IMR-90 (cell line): ENCODE data around the gene FUT8. TPM values are rescaled to one million over a fixed set of nuclear protein-coding genes. Genes with fewer than 3 reads are reported as not detected.

ENCODE experiments used
- ATAC-seq: fragments of 200-7000 bp; cut with Tn5 transposase; 2 replicates; pipeline ENCODE4 v1.9.1; 2020; ENCODE audit warnings: low read depth, mild to moderate bottlenecking, moderate library complexity
- BruUV-seq: library from RNA; stranded (reverse); fragments of 400-500 nt; replicated peaks from 2 replicates; lab custom pipeline; 2021; lab: Mats Ljungman, UMichigan
- CTCF ChIA-PET: fragments of 300-600 bp; formaldehyde crosslinking; extraction: SDS; loops from one replicate; lab custom pipeline; 2021; ENCODE audit warnings: antibody characterized with exemption; lab: Yijun Ruan, JAX
- POLR2A ChIA-PET: fragments of 300-600 bp; sonication (Branson Sonifier 250); formaldehyde crosslinking; loops from one replicate; lab custom pipeline; 2022; ENCODE audit warnings: antibody characterized with exemption; ENCODE audit not compliant: unreplicated experiment; lab: Charles Lee
- DNase-seq: peaks from one replicate; pipeline ENCODE4 v3.0.0; 2013
- H2AFZ ChIP-seq: replicated peaks from 2 replicates; pipeline ENCODE3; 2013; ENCODE audit warnings: low read length, mild to moderate bottlenecking; ENCODE audit not compliant: poor library complexity
- H2AK5ac ChIP-seq: 2 replicates; pipeline ENCODE4 v1.6.1; 2013; ENCODE audit warnings: low read depth, low read length, inconsistent platforms
- H2AK9ac ChIP-seq: replicated peaks from 2 replicates; pipeline ENCODE3; 2013; ENCODE audit warnings: mild to moderate bottlenecking, low read depth, low read length, moderate library complexity; ENCODE audit not compliant: poor library complexity
- H2BK120ac ChIP-seq: 2 replicates; pipeline ENCODE4 v1.6.1; 2013; ENCODE audit warnings: low read depth, low read length, inconsistent platforms
- H2BK15ac ChIP-seq: 3 replicates; pipeline ENCODE4 v1.6.1; 2013; ENCODE audit warnings: low read depth, low read length, inconsistent platforms
- H2BK20ac ChIP-seq: 2 replicates; pipeline ENCODE4 v1.6.1; 2013; ENCODE audit warnings: low read depth, mild to moderate bottlenecking, inconsistent platforms, low read length, moderate library complexity
- H2BK5ac ChIP-seq: 2 replicates; pipeline ENCODE4 v1.6.1; 2013; ENCODE audit warnings: mild to moderate bottlenecking, low read depth, low read length, inconsistent platforms; ENCODE audit not compliant: poor library complexity, severe bottlenecking
- H3K14ac ChIP-seq: replicated peaks from 2 replicates; pipeline ENCODE4 v1.6.1; 2013; ENCODE audit warnings: low read depth, low read length, inconsistent platforms
- H3K18ac ChIP-seq: 2 replicates; pipeline ENCODE4 v1.6.1; 2013; ENCODE audit warnings: low read depth, low read length, control low read depth
- H3K23ac ChIP-seq: 2 replicates; pipeline ENCODE4 v1.6.1; 2013; ENCODE audit warnings: low read depth, low read length, inconsistent platforms
- H3K27ac ChIP-seq: 2 replicates; pipeline ENCODE4 v1.5.1; 2013; ENCODE audit warnings: mild to moderate bottlenecking, control low read depth, low read length; ENCODE audit not compliant: insufficient read depth
- H3K27me3 ChIP-seq: 2 replicates; pipeline ENCODE4 v1.6.1; 2013; ENCODE audit warnings: low read length; ENCODE audit not compliant: control insufficient read depth, insufficient read depth
- H3K36me3 ChIP-seq: 2 replicates; pipeline ENCODE4 v1.6.1; 2013; ENCODE audit warnings: low read length, mixed read lengths; ENCODE audit not compliant: control insufficient read depth, insufficient read depth
- H3K4ac ChIP-seq: 2 replicates; pipeline ENCODE4 v1.6.1; 2013; ENCODE audit warnings: low read depth, low read length, inconsistent platforms
- H3K4me1 ChIP-seq: 2 replicates; pipeline ENCODE4 v1.6.1; 2013; ENCODE audit warnings: low read length, mixed read lengths; ENCODE audit not compliant: control insufficient read depth, insufficient read depth
- H3K4me2 ChIP-seq: 2 replicates; pipeline ENCODE4 v1.6.1; 2013; ENCODE audit warnings: low read depth, mild to moderate bottlenecking, control low read depth, low read length, moderate library complexity
- H3K4me3 ChIP-seq: 2 replicates; pipeline ENCODE4 v1.5.1; 2013; ENCODE audit warnings: low read depth, mild to moderate bottlenecking, control low read depth, low read length, moderate library complexity; ENCODE audit not compliant: insufficient read depth
- H3K56ac ChIP-seq: 2 replicates; pipeline ENCODE4 v1.6.1; 2013; ENCODE audit warnings: low read length, inconsistent platforms; ENCODE audit not compliant: insufficient read depth; ENCODE audit errors: extremely low read depth
- H3K79me1 ChIP-seq, 2 experiments: 2 replicates each; pipeline ENCODE4 v1.6.1; 2013; ENCODE audit warnings: low read length in 2 of 2, inconsistent platforms in 1 of 2, low read depth in 1 of 2
- H3K9ac ChIP-seq: 2 replicates; pipeline ENCODE4 v1.6.1; 2013; ENCODE audit warnings: low read depth, low read length, control low read depth
- H3K9me1 ChIP-seq: 2 replicates; pipeline ENCODE4 v1.6.1; 2013; ENCODE audit warnings: low read length, inconsistent platforms; ENCODE audit not compliant: insufficient read depth
- H3K9me3 ChIP-seq: 2 replicates; pipeline ENCODE4 v1.6.1; 2013; ENCODE audit warnings: low read length; ENCODE audit not compliant: control insufficient read depth, insufficient read depth
- H4K20me1 ChIP-seq: 2 replicates; pipeline ENCODE4 v1.6.1; 2013; ENCODE audit warnings: low read length, inconsistent platforms; ENCODE audit not compliant: insufficient read depth
- H4K5ac ChIP-seq: 2 replicates; pipeline ENCODE4 v1.6.1; 2013; ENCODE audit warnings: mild to moderate bottlenecking, low read depth, low read length, control low read depth
- H4K8ac ChIP-seq, 2 experiments: 2 replicates each; pipeline ENCODE4 v1.6.1; 2013; ENCODE audit warnings: low read depth in 2 of 2, low read length in 2 of 2, control low read depth in 1 of 2, inconsistent platforms in 1 of 2
- H4K91ac ChIP-seq: 2 replicates; pipeline ENCODE4 v1.6.1; 2013; ENCODE audit warnings: low read depth, low read length, inconsistent platforms; ENCODE audit not compliant: insufficient read depth
- MXI1 ChIP-seq: IDR thresholded peaks from 2 replicates; pipeline ENCODE4 v1.6.1; 2012; ENCODE audit warnings: low read depth, mild to moderate bottlenecking, low read length, moderate library complexity, borderline replicate concordance
- RCOR1 ChIP-seq: IDR thresholded peaks from 2 replicates; pipeline ENCODE4 v1.6.1; 2012; ENCODE audit warnings: mild to moderate bottlenecking, low read length, improper control_type of control experiment; ENCODE audit not compliant: insufficient replicate concordance
- WGBS, 2 experiments: methylation state at CpG; one replicate each; pipeline versions ENCODE4 v1.1.5 to v1.1.7; 2013; ENCODE audit warnings: missing lambda C conversion rate in 2 of 2; ENCODE audit not compliant: insufficient read length in 1 of 2; ENCODE audit errors: extremely low coverage in 2 of 2; 5-methylcytosine and 5-hydroxymethylcytosine counted together
- dilution Hi-C: fragments of 300-500 bp; cut with HindIII; formaldehyde crosslinking; loops from one replicate; pipeline ENCODE4 v1.14.3; 2018; ENCODE audit warnings: low sequenced_read_pairs; ENCODE audit not compliant: unreplicated experiment
- in situ Hi-C: fragments of 300-500 bp; cut with MboI; formaldehyde crosslinking; loops from 3 replicates; pipeline ENCODE4 v1.14.3; 2019; ENCODE audit warnings: low sequenced_read_pairs, inconsistent platforms, mixed read lengths
- intact Hi-C: fragments of 100-400 bp; cut with micrococcal nuclease; formaldehyde crosslinking; loops from 2 replicates; pipeline ENCODE4 v1.10.0; 2022
- polyA plus RNA-seq, 3 experiments: library from polyadenylated mRNA; depleted of rRNA; stranded (reverse); fragments of >200 nt; gene quantifications; 2 replicates each; pipeline ENCODE4 v1.2.3, GENCODE V29; 2012; ENCODE audit warnings: low replicate concordance in 1 of 3
- total RNA-seq: library from RNA; depleted of rRNA; stranded (reverse); fragments of >200 nt; gene quantifications from 2 replicates; pipeline ENCODE4 v1.2.3, GENCODE V29; 2012
- TF ChIP-seq, protein P1 (sequence below): fragments of 150-350 bp; IDR thresholded peaks from 2 replicates; pipeline ENCODE4 v1.6.1; 2017; ENCODE audit warnings: mild to moderate bottlenecking, antibody characterized with exemption, low read length, low read depth

The FUT8 gene
- total and polyA plus RNA-seq, 2 of the 4 experiments (the other 2 are of a cell fraction) = 15.6 to 72.9 TPM

- no peak overlapping the region for H3K27ac ChIP-seq
- no peak overlapping the region for H3K4ac ChIP-seq
- no peak overlapping the region for H2BK120ac ChIP-seq
- CTCF ChIA-PET = no interaction called here
- intact Hi-C loops (no loop called here), in situ Hi-C loops (no loop called here), dilution Hi-C loops (no loop called here)
- no peak overlapping the region for H3K4me2 ChIP-seq
- no peak overlapping the region for H2AFZ ChIP-seq
- TF ChIP-seq RCOR1 (no peak), MXI1 (no peak)
- TF ChIP-seq, protein P1, sequence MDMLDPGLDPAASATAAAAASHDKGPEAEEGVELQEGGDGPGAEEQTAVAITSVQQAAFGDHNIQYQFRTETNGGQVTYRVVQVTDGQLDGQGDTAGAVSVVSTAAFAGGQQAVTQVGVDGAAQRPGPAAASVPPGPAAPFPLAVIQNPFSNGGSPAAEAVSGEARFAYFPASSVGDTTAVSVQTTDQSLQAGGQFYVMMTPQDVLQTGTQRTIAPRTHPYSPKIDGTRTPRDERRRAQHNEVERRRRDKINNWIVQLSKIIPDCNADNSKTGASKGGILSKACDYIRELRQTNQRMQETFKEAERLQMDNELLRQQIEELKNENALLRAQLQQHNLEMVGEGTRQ = no peak
- H4K8ac ChIP-seq = no peak overlapping the region
- H3K9ac ChIP-seq = no peak overlapping the region
- no peaks in the 10 kb centered on the region for H3K9me1 ChIP-seq
- H3K4me1 ChIP-seq = no peaks in the 10 kb centered on the region
- no peak overlapping the region for H2BK5ac ChIP-seq
- ATAC-seq = no peak
- no peak overlapping the region for H4K5ac ChIP-seq
- H3K36me3 ChIP-seq = no peaks in the 10 kb centered on the region
- H2BK15ac ChIP-seq = no peak overlapping the region
- H3K79me1 ChIP-seq = no peaks in the 10 kb centered on the region
- H2AK5ac ChIP-seq = no peak overlapping the region
- no peak overlapping the region for H2BK20ac ChIP-seq
- no peak overlapping the region for H3K14ac ChIP-seq
- no peak overlapping the region for H3K56ac ChIP-seq
- WGBS, 2 experiments = no CpG with 5 or more reads among the region's 1 CpG
- H3K9me3 ChIP-seq = no peaks in the 10 kb centered on the region
- DNase-seq = no peak
- POLR2A ChIA-PET = no interaction called here
- no TSS peak for BruUV-seq
- no peak overlapping the region for H2AK9ac ChIP-seq
- no peak overlapping the region for H4K91ac ChIP-seq
- H3K4me3 ChIP-seq = no peak overlapping the region
- no peak overlapping the region for H3K18ac ChIP-seq
- H3K27me3 ChIP-seq = no peaks in the 10 kb centered on the region
- no peak overlapping the region for H3K23ac ChIP-seq
- no peaks in the 10 kb centered on the region for H4K20me1 ChIP-seq
Observed at GRCh38 chr14:65369560-65369959, 43.0 kb upstream of the FUT8 start.
